ENCODE measurements around the gene IL27RA. TPM values are rescaled to one million over a fixed set of nuclear protein-coding genes. Genes with fewer than 3 reads are reported as not detected.

IL27RA gene
- total RNA-seq, 1 donor from 2014 or later = 2.8 TPM

GRCh38 chr19:14052470-14052869 is 20.9 kb downstream of the IL27RA start:
- no peaks in the 10 kb centered on the region for H3K4me1 Mint-ChIP-seq (ENCODE audit: unreplicated experiment)
- H3K9me3 Mint-ChIP-seq = no peaks in the 10 kb centered on the region
- peaks cover 14% of the 10 kb centered on the region for H3K27me3 Mint-ChIP-seq
- no peak for TF ChIP-seq CTCF (conservative IDR thresholded peaks at IDR 0.05)
- no peak overlapping the region for H3K4me3 Mint-ChIP-seq
- H3K36me3 Mint-ChIP-seq = no peaks in the 10 kb centered on the region
- DNase-seq (ENCODE audit: extremely low spot score, unreplicated experiment) = no peak
- H3K27ac Mint-ChIP-seq = no peak overlapping the region

GRCh38 chr19:14053032-14053431 is 21.5 kb downstream of the IL27RA start:
- H3K27me3 Mint-ChIP-seq = peaks cover 19% of the 10 kb centered on the region
- TF ChIP-seq CTCF (conservative IDR thresholded peaks at IDR 0.05) = no peak
- H3K4me3 Mint-ChIP-seq = no peak overlapping the region
- H3K4me1 Mint-ChIP-seq (ENCODE audit: unreplicated experiment) = no peaks in the 10 kb centered on the region
- H3K36me3 Mint-ChIP-seq = no peaks in the 10 kb centered on the region
- H3K27ac Mint-ChIP-seq = no peak overlapping the region
- no peak for DNase-seq (ENCODE audit: extremely low spot score, unreplicated experiment)
- no peaks in the 10 kb centered on the region for H3K9me3 Mint-ChIP-seq

GRCh38 chr19:14053500-14053899 is 21.9 kb downstream of the IL27RA start:
- Mint-ChIP-seq H3K9me3 (no peaks in the 10 kb centered on the region), H3K27me3 (peaks cover 23% of the 10 kb centered on the region), H3K36me3 (no peaks in the 10 kb centered on the region), H3K27ac (no peak overlapping the region), H3K4me3 (no peak overlapping the region), H3K4me1 (ENCODE audit: unreplicated experiment) (no peaks in the 10 kb centered on the region)
- TF ChIP-seq CTCF (conservative IDR thresholded peaks at IDR 0.05) = no peak
- no peak for DNase-seq (ENCODE audit: extremely low spot score, unreplicated experiment)

- Mint-ChIP-seq H3K27me3 (peaks cover 28% of the 10 kb centered on the region), H3K4me3 (peak overlapping the region; percentile 4), H3K36me3 (no peaks in the 10 kb centered on the region), H3K9me3 (no peaks in the 10 kb centered on the region), H3K4me1 (ENCODE audit: unreplicated experiment) (no peaks in the 10 kb centered on the region), H3K27ac (no peak overlapping the region)
- DNase-seq (ENCODE audit: extremely low spot score, unreplicated experiment) = no peak
- no peak for TF ChIP-seq CTCF (conservative IDR thresholded peaks at IDR 0.05)
Observed at GRCh38 chr19:14054099-14054498, 22.5 kb downstream of the IL27RA start.

- H3K4me3 Mint-ChIP-seq = no peak overlapping the region
- TF ChIP-seq CTCF (conservative IDR thresholded peaks at IDR 0.05) = no peak
- no peaks in the 10 kb centered on the region for H3K9me3 Mint-ChIP-seq
- no peaks in the 10 kb centered on the region for H3K36me3 Mint-ChIP-seq
- no peak for DNase-seq (ENCODE audit: extremely low spot score, unreplicated experiment)
- H3K27me3 Mint-ChIP-seq = peaks cover 31% of the 10 kb centered on the region
- peaks cover 2% of the 10 kb centered on the region for H3K4me1 Mint-ChIP-seq (ENCODE audit: unreplicated experiment)
- no peak overlapping the region for H3K27ac Mint-ChIP-seq
Observed at GRCh38 chr19:14054721-14055120, 23.2 kb downstream of the IL27RA start.

- Mint-ChIP-seq H3K9me3 (no peaks in the 10 kb centered on the region), H3K4me3 (no peak overlapping the region), H3K27me3 (peaks cover 38% of the 10 kb centered on the region), H3K36me3 (no peaks in the 10 kb centered on the region), H3K27ac (no peak overlapping the region), H3K4me1 (ENCODE audit: unreplicated experiment) (peaks cover 5% of the 10 kb centered on the region)
- TF ChIP-seq CTCF (conservative IDR thresholded peaks at IDR 0.05) = no peak
- DNase-seq (ENCODE audit: extremely low spot score, unreplicated experiment) = no peak
Observed at GRCh38 chr19:14055396-14055795, 23.8 kb downstream of the IL27RA start.
